ENCODE results near the gene MAGEF1. TPM values are rescaled to one million over a fixed set of nuclear protein-coding genes. Genes with fewer than 3 reads are reported as not detected.

The MAGEF1 gene
- total RNA-seq, 1 experiment from 2014 or later = 31.9 TPM

- Histone ChIP-seq H2BK20ac (ENCODE audit: low read depth, low read length, poor library complexity, severe bottlenecking) (no peak overlapping the region), H2BK5ac (ENCODE audit: insufficient read length, low read length) (no peak overlapping the region), H3K23ac (ENCODE audit: insufficient read length, low read depth, low read length) (no peak overlapping the region), H3K14ac (ENCODE audit: insufficient read depth, low read length) (no peak overlapping the region), H4K91ac (ENCODE audit: insufficient read length, low read depth, low read length) (no peak overlapping the region), H4K8ac (replicated peaks; ENCODE audit: insufficient read length, low read depth, low read length) (no peak overlapping the region), H4K20me1 (ENCODE audit: control insufficient read depth, insufficient read depth, insufficient read length) (no peaks in the 10 kb centered on the region), H3K79me1 (ENCODE audit: insufficient read depth, low read depth, low read length, poor library complexity, severe bottlenecking) (no peaks in the 10 kb centered on the region), H3K27ac (ENCODE audit: insufficient read length, low read depth, low read length) (no peak overlapping the region), H4K5ac (ENCODE audit: insufficient read length, low read depth, low read length) (no peak overlapping the region), H3K27me3 (ENCODE audit: insufficient read depth, low read length) (no peaks in the 10 kb centered on the region), H3K18ac (ENCODE audit: insufficient read length, low read depth, low read length) (no peak overlapping the region), H2BK15ac (ENCODE audit: low read depth, low read length) (no peak overlapping the region), H3K23me2 (ENCODE audit: insufficient read length, low read depth, low read length, poor library complexity, severe bottlenecking) (no peaks in the 10 kb centered on the region), H3K79me2 (ENCODE audit: insufficient read depth, low read length) (no peaks in the 10 kb centered on the region), H2AFZ (ENCODE audit: low read length) (no peak overlapping the region), H2BK120ac (ENCODE audit: low read depth, low read length, poor library complexity, severe bottlenecking) (no peak overlapping the region), H3K56ac (ENCODE audit: insufficient read length, low read depth, low read length) (no peak overlapping the region), H2BK12ac (ENCODE audit: insufficient read length, low read depth, low read length) (no peak overlapping the region), H2AK5ac (ENCODE audit: insufficient read length, low read length) (no peak overlapping the region), H3K4ac (ENCODE audit: low read depth, low read length) (no peak overlapping the region), H3K4me2 (ENCODE audit: insufficient read depth, insufficient read length, low read length) (no peak overlapping the region), H3T11ph (ENCODE audit: low read length) (no peak overlapping the region), H3K9ac (ENCODE audit: extremely low read depth, insufficient read length, low read length) (no peak overlapping the region), H3K4me1 (ENCODE audit: insufficient read depth, low read length) (peaks cover 7% of the 10 kb centered on the region; the same call in 1 of the 2 replicates), H3K9me3 (ENCODE audit: control insufficient read depth, low read depth, low read length) (no peaks in the 10 kb centered on the region)
- Mint-ChIP-seq H3K27me3 (ENCODE audit: low read depth) (peaks cover 33% of the 10 kb centered on the region), H3K4me3 (no peak overlapping the region), H3K27ac (no peak overlapping the region), H3K9me3 (peaks cover 2 to 4% of the 10 kb centered on the region in 2 experiments; a peak in 2 of 5 replicates), H3K4me1 (peaks cover 22 to 31% of the 10 kb centered on the region in 2 experiments), H3K36me3 (ENCODE audit: insufficient read depth in 1 of 3, low read depth in 3 of 3) (no peaks in the 10 kb centered on the region; a peak in 1 of 7 replicates)
- no peak for DNase-seq
- no peak for TF ChIP-seq CTCF (conservative IDR thresholded peaks at IDR 0.05)
- no CpG with 5 or more reads among the region's 5 CpGs for WGBS (ENCODE audit: extremely low coverage, insufficient read length, low lambda C conversion rate)
Observed at GRCh38 chr3:184683234-184683633, 28.6 kb downstream of the MAGEF1 start.
